MCF 10A (cell line): ENCODE measurements around the gene PPT2. TPM values are rescaled to one million over a fixed set of nuclear protein-coding genes. Genes with fewer than 3 reads are reported as not detected.
A peak's percentile ranks its signal among the peaks of the same experiment; 100 is the strongest.

Source experiments
- BruUV-seq: library from RNA; stranded (reverse); fragments of 400-500 nt; replicated peaks from 2 replicates; lab custom pipeline; 2021; lab: Mats Ljungman, UMichigan
- CTCF ChIA-PET: fragments of 300-600 bp; sonication (Branson Sonifier 250); formaldehyde crosslinking; extraction: SDS; loops from one replicate; lab custom pipeline; 2021; ENCODE audit warnings: antibody characterized with exemption, inconsistent platforms; lab: Yijun Ruan, JAX
- POLR2A ChIA-PET: fragments of 300-600, 350-650 bp; sonication (Branson Sonifier 250); formaldehyde crosslinking; extraction: SDS; loops from one replicate; lab custom pipeline; 2020; ENCODE audit warnings: antibody characterized with exemption, inconsistent platforms; lab: Yijun Ruan, JAX
- DNase-seq: peaks from one replicate; pipeline ENCODE4 v3.0.0-alpha.2; 2018; ENCODE audit not compliant: unreplicated experiment
- H3K27ac Mint-ChIP-seq: one replicate; pipeline ENCODE4 v1.8.0; 2022; ENCODE audit warnings: mild to moderate bottlenecking, low read depth, mixed read lengths; ENCODE audit not compliant: unreplicated experiment
- H3K27me3 Mint-ChIP-seq: one replicate; pipeline ENCODE4 v1.8.0; 2022; ENCODE audit warnings: mixed read lengths; ENCODE audit not compliant: insufficient read depth, unreplicated experiment
- H3K36me3 Mint-ChIP-seq: one replicate; pipeline ENCODE4 v1.8.0; 2022; ENCODE audit warnings: mild to moderate bottlenecking, moderate library complexity, mixed read lengths; ENCODE audit not compliant: insufficient read depth, unreplicated experiment
- H3K4me1 Mint-ChIP-seq: one replicate; pipeline ENCODE4 v1.8.0; 2022; ENCODE audit warnings: mixed read lengths; ENCODE audit not compliant: insufficient read depth, unreplicated experiment
- H3K4me3 Mint-ChIP-seq: one replicate; pipeline ENCODE4 v1.8.0; 2022; ENCODE audit warnings: mild to moderate bottlenecking, moderate library complexity, mixed read lengths; ENCODE audit not compliant: unreplicated experiment
- H3K9me3 Mint-ChIP-seq: one replicate; pipeline ENCODE4 v1.8.0; 2022; ENCODE audit warnings: mixed read lengths; ENCODE audit not compliant: unreplicated experiment
- intact Hi-C: fragments of 100-400 bp; cut with micrococcal nuclease; formaldehyde crosslinking; loops from 2 replicates; pipeline ENCODE4 v1.14.1; 2022
- total RNA-seq: library from RNA; stranded (reverse); gene quantifications from 2 replicates; pipeline ENCODE4 v1.2.3, GENCODE V29; 2022
- TF ChIP-seq, protein P1 (sequence below): fragments of 200-600 bp; IDR thresholded peaks from one replicate; pipeline ENCODE4 v1.8.0; 2022; ENCODE audit warnings: antibody characterized with exemption, mild to moderate bottlenecking; ENCODE audit not compliant: unreplicated experiment

PPT2 gene
- total RNA-seq, 1 experiment from 2014 or later, result 3.7 TPM

DNA sequence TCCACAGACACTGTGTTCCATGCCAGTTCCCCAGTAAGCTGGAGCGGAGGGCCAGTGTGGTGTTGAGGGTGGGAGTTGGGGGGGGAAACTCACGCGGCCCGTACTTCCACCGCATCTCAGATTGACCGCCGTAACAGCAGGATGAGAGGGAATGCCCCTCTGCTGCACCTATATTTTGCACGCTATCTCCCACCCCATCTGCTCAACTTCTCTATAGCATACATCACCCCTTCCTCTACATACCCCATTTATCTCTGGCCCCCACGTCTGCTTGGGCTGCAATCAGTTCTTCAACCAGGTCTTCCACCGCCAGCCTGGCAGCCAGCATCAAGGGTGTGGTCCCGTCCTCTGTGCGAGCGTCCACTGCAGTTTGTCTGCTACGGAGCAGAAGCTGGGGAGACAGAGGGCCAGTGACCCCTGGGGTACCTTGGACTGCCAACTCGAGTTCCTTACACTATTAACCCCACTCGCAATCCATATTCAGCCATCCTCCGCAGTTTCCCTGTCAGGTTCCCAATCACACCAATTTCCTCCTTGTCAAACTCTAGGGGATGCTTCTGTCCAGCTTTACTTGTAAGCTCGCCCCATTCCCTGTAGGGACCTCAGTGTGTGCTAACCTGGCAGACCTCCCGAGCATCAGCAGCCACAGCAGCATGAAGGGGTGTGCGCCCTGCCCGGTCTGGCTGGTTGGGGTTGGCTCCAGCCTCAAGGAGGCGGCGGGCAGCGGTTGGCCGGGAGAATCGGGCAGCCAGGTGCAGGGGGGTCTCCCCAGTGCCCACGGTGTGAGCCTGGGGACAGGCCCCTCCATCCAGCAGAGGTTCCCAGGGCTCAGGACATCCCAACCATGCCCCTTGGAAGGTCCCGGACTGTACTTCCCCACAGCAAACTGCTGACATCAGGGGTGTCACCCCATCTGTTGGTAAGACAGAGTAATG lies 43.0 kb downstream of the PPT2 start:
- no TSS peak for BruUV-seq
- Mint-ChIP-seq H3K4me3 (peak overlapping the region; percentile 93), H3K4me1 (peaks cover 12% of the 10 kb centered on the region), H3K36me3 (no peaks in the 10 kb centered on the region), H3K9me3 (no peaks in the 10 kb centered on the region), H3K27ac (peak overlapping the region; percentile 98), H3K27me3 (no peaks in the 10 kb centered on the region)
- intact Hi-C loops, result no loop called here
- ChIA-PET POLR2A (interaction anchor here (0.7 to 5.9 kb wide), 7 partner anchors 7 to 1075 kb away, joined by 3 to 112 read pairs (median 5); partner anchors contain the start of genes AGPAT1, ATF6B, RNF5 and RPS18), CTCF (interaction anchor here (0.6 to 0.7 kb wide), 2 partner anchors 15 to 940 kb away, joined by 3 to 4 read pairs; no protein-coding TSS in a partner anchor)
- DNase-seq, result no peak
- TF ChIP-seq, protein P1, sequence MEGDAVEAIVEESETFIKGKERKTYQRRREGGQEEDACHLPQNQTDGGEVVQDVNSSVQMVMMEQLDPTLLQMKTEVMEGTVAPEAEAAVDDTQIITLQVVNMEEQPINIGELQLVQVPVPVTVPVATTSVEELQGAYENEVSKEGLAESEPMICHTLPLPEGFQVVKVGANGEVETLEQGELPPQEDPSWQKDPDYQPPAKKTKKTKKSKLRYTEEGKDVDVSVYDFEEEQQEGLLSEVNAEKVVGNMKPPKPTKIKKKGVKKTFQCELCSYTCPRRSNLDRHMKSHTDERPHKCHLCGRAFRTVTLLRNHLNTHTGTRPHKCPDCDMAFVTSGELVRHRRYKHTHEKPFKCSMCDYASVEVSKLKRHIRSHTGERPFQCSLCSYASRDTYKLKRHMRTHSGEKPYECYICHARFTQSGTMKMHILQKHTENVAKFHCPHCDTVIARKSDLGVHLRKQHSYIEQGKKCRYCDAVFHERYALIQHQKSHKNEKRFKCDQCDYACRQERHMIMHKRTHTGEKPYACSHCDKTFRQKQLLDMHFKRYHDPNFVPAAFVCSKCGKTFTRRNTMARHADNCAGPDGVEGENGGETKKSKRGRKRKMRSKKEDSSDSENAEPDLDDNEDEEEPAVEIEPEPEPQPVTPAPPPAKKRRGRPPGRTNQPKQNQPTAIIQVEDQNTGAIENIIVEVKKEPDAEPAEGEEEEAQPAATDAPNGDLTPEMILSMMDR, result no peak

DNA sequence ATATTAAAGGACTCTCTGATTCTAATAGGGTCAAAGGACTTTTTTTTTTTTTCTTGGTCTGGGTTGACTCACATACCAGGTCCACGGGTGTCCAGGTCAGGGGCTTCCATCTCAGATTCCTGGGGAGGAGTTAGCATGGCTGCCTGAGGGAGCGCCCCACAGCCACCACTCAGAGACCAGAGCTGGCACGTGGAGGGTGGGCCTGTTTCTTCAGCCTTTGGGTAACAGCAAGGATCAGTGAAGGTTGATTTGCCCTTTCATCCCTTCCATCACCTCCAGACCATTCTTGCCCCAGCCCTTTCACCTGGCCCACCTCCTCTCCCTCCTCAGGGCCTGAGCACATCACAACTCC lies 44.4 kb downstream of the PPT2 start:
- no peak for DNase-seq
- intact Hi-C loops, result no loop called here
- Mint-ChIP-seq H3K27ac (no peak overlapping the region), H3K27me3 (peaks cover 4% of the 10 kb centered on the region), H3K4me1 (peaks cover 12% of the 10 kb centered on the region), H3K9me3 (no peaks in the 10 kb centered on the region), H3K4me3 (no peak overlapping the region), H3K36me3 (no peaks in the 10 kb centered on the region)
- CTCF ChIA-PET, result no interaction called here
- BruUV-seq, result no TSS peak
- POLR2A ChIA-PET, result interaction anchor here (0.6 to 1.5 kb wide), 5 partner anchors 10 to 773 kb away, joined by 3 to 7 read pairs (median 4); partner anchors contain the start of gene ATF6B
- TF ChIP-seq, protein P1, result no peak

DNA sequence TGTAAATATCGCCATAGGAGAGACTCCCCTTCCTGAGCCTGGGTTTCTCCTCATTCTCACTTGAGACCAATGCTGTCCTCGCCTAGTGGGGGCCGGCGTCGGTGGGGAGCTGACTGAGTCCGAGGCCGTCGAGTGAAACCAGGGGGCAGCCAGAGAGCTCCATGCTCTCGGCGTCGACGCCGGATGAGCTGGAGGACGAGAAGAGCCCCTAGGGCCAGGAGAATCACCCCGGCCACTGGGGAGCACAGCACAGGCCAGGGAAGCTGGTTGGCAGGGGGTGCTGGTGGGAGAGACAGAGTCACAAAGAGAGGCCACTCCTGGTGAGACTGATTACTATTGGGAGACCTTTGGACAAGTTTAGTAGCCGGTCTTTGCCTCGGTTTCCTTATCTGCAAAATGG lies 44.9 kb downstream of the PPT2 start:
- Mint-ChIP-seq H3K27ac (no peak overlapping the region), H3K9me3 (no peaks in the 10 kb centered on the region), H3K27me3 (peaks cover 9% of the 10 kb centered on the region), H3K36me3 (no peaks in the 10 kb centered on the region), H3K4me3 (no peak overlapping the region), H3K4me1 (peaks cover 8% of the 10 kb centered on the region)
- TF ChIP-seq, protein P1, result no peak
- intact Hi-C loops, result no loop called here
- CTCF ChIA-PET, result no interaction called here
- POLR2A ChIA-PET, result interaction anchor here (1.3 kb wide), 1 partner anchor 21 kb away, joined by 4 read pairs; no protein-coding TSS in a partner anchor
- no TSS peak for BruUV-seq
- no peak for DNase-seq

DNA sequence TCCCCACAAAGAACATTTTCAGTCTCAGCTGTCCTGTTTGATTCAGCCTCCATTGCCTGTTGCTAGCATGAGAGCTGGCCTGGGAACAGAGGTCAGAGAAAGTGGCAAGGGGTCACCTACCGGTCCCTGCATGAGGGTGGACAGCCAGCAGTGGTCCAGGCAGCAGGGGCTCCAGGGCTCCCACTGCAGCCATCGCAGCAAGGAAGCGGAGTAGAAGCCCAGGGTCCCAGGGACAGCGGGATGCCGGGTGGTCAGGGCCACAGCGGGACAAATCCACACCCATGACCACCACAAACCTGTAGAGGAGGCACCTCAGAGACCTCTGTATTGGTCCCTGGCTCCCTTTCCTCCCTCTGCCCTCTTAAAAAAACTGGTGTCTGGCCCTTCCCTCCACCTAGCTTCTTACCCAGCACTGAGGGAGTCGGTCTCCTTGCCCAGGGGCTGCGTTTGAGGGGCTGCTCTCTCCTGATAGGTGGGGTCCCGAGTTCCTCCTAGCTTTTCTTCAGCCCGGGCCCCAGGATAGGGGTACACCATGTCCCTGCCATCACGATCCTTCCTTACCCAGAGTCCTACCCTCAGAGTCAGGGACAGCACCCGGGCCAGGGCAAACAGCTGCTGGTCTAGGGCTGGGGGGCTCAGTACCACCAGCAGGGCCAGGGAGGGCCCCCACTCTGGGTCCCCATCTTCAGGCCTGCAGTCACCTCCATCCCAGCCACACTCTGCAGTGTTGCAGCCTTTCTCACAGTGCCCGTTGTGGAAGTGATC lies 47.0 kb downstream of the PPT2 start:
- POLR2A ChIA-PET, result no interaction called here
- Mint-ChIP-seq H3K4me3 (no peak overlapping the region), H3K27ac (no peak overlapping the region), H3K4me1 (no peaks in the 10 kb centered on the region), H3K27me3 (peaks cover 24% of the 10 kb centered on the region), H3K9me3 (no peaks in the 10 kb centered on the region), H3K36me3 (peaks cover 6% of the 10 kb centered on the region)
- no TSS peak for BruUV-seq
- TF ChIP-seq, protein P1, result no peak
- DNase-seq, result no peak
- CTCF ChIA-PET, result no interaction called here
- intact Hi-C loops, result no loop called here
